Measurements from ENCODE around the gene LRG1.

The LRG1 gene

DNA sequence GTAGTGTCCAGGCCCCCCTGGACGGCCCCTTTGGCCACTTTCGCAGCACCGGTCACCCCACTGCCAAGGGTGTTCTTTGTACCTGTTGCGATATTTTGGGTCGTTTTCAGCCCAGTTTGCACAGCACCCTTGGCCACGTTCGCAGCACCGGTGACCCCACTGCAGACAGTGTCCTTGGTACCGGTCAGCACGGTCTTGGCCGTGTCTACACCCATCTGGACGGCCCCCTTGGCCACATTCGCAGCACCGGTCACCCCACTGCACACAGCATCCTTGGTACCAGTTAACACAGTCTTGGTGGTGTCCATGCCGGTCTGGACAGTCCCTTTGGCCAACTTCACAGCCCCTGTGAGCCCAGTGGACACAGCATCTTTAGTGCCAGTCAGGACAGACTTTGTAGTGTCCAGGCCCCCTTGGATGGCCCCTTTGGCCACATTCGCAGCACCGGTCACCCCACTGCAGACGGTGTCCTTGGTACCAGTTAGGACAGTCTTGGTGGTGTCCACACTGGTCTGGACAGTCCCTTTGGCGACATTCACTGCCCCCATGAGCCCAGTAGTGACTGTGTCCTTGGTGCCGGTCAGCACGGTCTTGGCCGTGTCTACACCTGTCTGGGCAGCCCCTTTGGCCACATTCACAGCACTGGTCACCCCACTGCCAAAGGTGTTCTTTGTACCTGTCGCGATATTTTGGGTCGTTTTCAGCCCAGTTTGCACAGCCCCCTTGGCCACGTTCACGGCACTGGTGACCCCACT lies 28.4 kb downstream of the LRG1 start:
- H3K4me1 ChIP-seq (ENCODE audit: control insufficient read depth, low read depth, low read length) = no peaks in the 10 kb centered on the region
- no peak overlapping the region for H3K4me3 ChIP-seq (ENCODE audit: low read length)
- no peaks in the 10 kb centered on the region for H3K36me3 ChIP-seq (ENCODE audit: control insufficient read depth, low read depth, low read length)
- H3K9me3 ChIP-seq (ENCODE audit: control insufficient read depth, low read depth, low read length) = no peaks in the 10 kb centered on the region
- no peak overlapping the region for H3K27ac ChIP-seq (ENCODE audit: low read length)
- H3K27me3 ChIP-seq (ENCODE audit: control insufficient read depth, insufficient read depth, low read length) = peaks cover 52% of the 10 kb centered on the region
- no peak overlapping the region for H3K9ac ChIP-seq (ENCODE audit: low read length)

DNA sequence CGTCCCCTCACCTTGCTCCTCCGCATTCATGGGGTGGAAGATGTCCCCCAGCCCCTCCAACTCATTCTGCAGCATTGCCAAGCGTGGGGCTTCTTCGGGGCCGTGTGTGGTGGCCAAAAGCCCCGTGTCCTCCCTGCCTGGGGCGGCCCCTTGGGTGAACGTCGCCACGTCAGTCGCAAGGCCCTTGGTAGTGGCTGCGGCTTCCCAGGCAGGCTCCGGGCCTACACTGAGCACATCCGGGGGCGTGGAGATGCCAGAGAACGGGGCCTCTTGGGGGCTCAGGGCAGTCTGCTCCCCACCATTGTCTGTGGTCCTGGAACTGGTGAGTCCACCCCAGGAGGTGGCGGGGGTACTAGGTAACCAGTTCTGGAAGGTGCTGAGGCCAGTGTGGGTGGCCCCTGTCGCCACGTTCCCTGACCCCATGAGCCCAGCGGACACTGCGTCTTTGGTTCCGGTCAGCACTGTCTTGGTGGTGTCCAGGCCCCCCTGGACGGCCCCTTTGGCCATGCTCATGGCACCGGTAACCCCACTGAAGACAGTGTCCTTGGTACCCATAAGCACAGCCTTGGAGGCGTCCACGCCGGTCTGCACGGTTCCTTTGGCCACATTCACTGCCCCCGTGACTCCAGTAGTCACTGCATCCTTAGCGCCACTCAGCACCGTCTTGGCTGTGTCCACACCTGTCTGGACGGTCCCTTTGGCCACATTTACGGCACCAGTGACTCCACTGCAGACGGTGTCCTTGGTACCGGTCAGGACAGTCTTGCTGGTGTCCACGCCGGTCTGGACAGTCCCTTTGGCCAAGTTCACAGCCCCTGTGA lies 29.2 kb downstream of the LRG1 start:
- Histone ChIP-seq H3K27ac (ENCODE audit: low read length) (no peak overlapping the region), H3K27me3 (ENCODE audit: control insufficient read depth, insufficient read depth, low read length) (peaks cover 45% of the 10 kb centered on the region), H3K9ac (ENCODE audit: low read length) (no peak overlapping the region), H3K9me3 (ENCODE audit: control insufficient read depth, low read depth, low read length) (no peaks in the 10 kb centered on the region), H3K36me3 (ENCODE audit: control insufficient read depth, low read depth, low read length) (no peaks in the 10 kb centered on the region), H3K4me1 (ENCODE audit: control insufficient read depth, low read depth, low read length) (no peaks in the 10 kb centered on the region), H3K4me3 (ENCODE audit: low read length) (no peak overlapping the region)

DNA sequence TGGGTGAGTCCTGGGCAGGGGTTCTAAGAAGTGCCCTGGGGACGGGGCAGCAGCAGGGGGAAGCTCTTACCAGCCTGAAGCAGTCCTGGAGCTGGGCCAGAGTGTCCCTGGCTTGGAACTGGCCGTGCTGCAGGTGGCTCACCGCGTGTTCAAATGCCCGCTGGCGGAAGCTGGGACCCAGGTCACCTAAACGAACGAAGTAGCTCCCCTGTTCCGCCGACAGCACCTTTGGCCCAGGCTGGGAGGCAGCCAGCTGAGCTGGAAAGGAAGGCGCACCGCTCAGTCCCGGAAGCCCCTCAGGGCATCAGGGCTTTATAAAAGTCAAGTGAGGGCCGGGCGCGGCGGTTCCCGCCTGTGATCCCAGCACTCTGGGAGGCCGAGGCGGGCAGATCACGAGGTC lies 31.1 kb downstream of the LRG1 start:
- peaks cover 33% of the 10 kb centered on the region for H3K27me3 ChIP-seq (ENCODE audit: control insufficient read depth, insufficient read depth, low read length)
- no peak overlapping the region for H3K27ac ChIP-seq (ENCODE audit: low read length)
- H3K9ac ChIP-seq (ENCODE audit: low read length) = no peak overlapping the region
- no peak overlapping the region for H3K4me3 ChIP-seq (ENCODE audit: low read length)
- peaks cover 3% of the 10 kb centered on the region for H3K36me3 ChIP-seq (ENCODE audit: control insufficient read depth, low read depth, low read length)
- no peaks in the 10 kb centered on the region for H3K4me1 ChIP-seq (ENCODE audit: control insufficient read depth, low read depth, low read length)
- H3K9me3 ChIP-seq (ENCODE audit: control insufficient read depth, low read depth, low read length) = no peaks in the 10 kb centered on the region

DNA sequence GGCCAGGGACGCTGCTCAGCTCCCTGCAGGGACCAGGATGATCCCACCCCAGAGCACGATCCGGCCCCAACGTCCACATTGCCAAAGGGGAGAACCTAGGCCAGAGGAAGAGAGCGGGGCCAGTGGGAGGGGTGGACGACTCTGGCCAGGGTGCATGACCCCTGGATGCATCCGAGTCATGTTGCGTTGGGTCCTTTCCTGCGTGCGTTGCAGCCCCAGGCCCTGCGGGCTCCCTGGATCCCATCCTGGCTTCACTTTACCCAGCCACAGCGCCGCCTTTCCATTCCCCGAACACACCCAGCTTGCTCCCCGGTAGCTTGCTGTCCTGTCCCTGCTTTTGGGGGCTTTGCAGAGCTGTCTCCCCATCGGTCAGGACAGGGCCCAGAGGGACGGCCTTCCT lies 32.0 kb downstream of the LRG1 start:
- Histone ChIP-seq H3K27me3 (ENCODE audit: control insufficient read depth, insufficient read depth, low read length) (peaks cover 25% of the 10 kb centered on the region), H3K9me3 (ENCODE audit: control insufficient read depth, low read depth, low read length) (no peaks in the 10 kb centered on the region), H3K27ac (ENCODE audit: low read length) (no peak overlapping the region), H3K4me1 (ENCODE audit: control insufficient read depth, low read depth, low read length) (no peaks in the 10 kb centered on the region), H3K9ac (ENCODE audit: low read length) (no peak overlapping the region), H3K36me3 (ENCODE audit: control insufficient read depth, low read depth, low read length) (peaks cover 5% of the 10 kb centered on the region), H3K4me3 (ENCODE audit: low read length) (no peak overlapping the region)

DNA sequence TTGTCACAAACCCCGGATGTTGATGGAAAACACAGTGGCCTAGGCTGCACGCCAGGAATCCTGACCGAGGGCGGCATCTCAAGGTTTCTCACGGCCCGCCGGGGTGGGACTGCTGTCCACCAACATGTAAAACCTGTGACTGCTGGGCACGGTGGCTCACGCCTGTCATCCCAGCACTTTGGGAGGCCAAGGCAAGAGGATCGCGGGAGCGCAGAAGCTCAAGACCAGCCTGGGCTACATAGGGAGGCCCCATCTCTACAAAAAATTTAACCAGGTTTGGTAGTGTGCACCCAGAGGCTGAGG lies 32.7 kb downstream of the LRG1 start:
- Histone ChIP-seq H3K9me3 (ENCODE audit: control insufficient read depth, low read depth, low read length) (no peaks in the 10 kb centered on the region), H3K27me3 (ENCODE audit: control insufficient read depth, insufficient read depth, low read length) (peaks cover 19% of the 10 kb centered on the region), H3K27ac (ENCODE audit: low read length) (no peak overlapping the region), H3K9ac (ENCODE audit: low read length) (no peak overlapping the region), H3K4me3 (ENCODE audit: low read length) (no peak overlapping the region), H3K36me3 (ENCODE audit: control insufficient read depth, low read depth, low read length) (peaks cover 12% of the 10 kb centered on the region), H3K4me1 (ENCODE audit: control insufficient read depth, low read depth, low read length) (no peaks in the 10 kb centered on the region)

DNA sequence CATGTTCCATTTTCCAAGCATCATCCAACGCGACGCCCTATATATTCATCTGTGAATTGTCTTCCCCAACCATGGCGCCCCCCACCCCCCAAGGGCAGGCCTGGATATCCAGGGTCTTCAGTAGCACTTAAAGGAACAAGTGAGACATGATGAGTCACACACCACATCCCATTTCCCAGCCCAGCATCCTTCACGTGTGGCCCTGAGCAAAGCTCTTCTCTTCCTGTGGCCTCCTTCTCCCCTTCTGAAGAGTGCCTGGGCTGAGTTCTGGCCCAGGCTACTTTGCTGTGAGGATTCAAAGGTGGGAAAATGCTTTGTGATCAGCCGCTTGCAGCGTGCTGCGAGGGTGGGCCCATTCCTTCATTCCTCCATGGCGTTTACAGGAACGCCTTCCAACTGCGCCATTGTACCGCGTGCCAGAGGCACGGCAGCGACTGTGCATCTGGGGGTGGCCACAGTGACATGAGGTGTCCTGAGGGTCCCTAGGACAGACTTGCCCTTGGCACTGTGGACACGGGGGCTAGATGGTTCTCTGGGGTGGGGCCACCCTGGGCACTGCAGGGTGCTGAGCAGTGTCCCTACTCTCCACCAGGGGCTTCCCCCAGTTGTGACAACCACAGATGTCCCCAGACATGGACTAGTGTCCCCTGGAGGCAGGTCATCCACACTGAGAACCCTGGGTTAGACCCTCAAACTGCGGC lies 33.2 kb downstream of the LRG1 start:
- Histone ChIP-seq H3K27me3 (ENCODE audit: control insufficient read depth, insufficient read depth, low read length) (peaks cover 14% of the 10 kb centered on the region), H3K36me3 (ENCODE audit: control insufficient read depth, low read depth, low read length) (peaks cover 13% of the 10 kb centered on the region), H3K27ac (ENCODE audit: low read length) (no peak overlapping the region)

DNA sequence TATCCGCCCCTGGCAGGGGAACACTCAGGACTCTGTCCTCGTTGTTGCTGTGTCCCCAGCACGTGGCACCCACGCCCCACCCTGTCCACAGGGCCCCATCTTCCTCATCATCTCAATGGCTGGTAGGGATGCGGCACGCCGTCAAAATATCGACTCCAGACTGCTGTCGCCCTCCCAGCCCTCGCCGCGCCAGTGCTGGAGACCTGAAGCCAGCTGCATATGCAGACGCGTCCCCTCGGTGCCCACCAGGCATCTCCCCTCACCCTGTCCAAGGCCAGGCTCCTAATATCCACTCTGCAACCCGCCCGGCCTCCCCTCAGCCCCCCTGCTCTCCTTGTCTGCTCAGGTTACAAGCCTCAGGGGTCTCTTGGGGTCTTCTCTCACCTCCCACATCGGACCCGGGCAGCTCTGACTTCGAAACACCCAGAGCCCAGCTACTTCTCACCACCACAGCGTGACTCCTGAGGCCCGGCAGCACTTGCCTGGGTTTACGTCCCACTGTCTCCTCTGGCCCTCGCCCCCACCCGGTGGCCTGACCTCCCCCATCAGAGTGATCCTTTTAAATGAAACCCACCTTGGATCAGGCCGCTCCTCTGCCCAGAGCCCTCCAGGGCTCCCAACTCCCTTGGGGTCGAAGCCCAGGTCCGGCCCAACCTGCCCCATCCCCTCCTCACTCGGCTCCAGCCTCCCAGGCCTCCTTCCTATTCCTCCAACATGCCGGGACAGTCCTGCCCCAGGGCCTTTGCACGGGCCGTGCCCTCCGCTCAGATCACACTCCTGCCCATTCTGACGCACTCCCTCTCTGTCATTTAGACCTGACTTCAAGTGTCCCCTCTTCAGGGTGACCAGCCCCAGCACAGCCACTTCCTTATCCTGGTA lies 34.0 kb downstream of the LRG1 start:
- Histone ChIP-seq H3K4me1 (ENCODE audit: control insufficient read depth, low read depth, low read length) (no peaks in the 10 kb centered on the region), H3K9ac (ENCODE audit: low read length) (no peak overlapping the region), H3K36me3 (ENCODE audit: control insufficient read depth, low read depth, low read length) (peaks cover 21% of the 10 kb centered on the region), H3K27ac (ENCODE audit: low read length) (no peak overlapping the region), H3K27me3 (ENCODE audit: control insufficient read depth, insufficient read depth, low read length) (peaks cover 6% of the 10 kb centered on the region), H3K4me3 (ENCODE audit: low read length) (no peak overlapping the region), H3K9me3 (ENCODE audit: control insufficient read depth, low read depth, low read length) (no peaks in the 10 kb centered on the region)

More for the DNA sequence above, 33.2 kb downstream of the LRG1 start:
- no peaks in the 10 kb centered on the region for H3K9me3 ChIP-seq (ENCODE audit: control insufficient read depth, low read depth, low read length)
- no peak overlapping the region for H3K4me3 ChIP-seq (ENCODE audit: low read length)
- no peaks in the 10 kb centered on the region for H3K4me1 ChIP-seq (ENCODE audit: control insufficient read depth, low read depth, low read length)
- no peak overlapping the region for H3K9ac ChIP-seq (ENCODE audit: low read length)

DNA sequence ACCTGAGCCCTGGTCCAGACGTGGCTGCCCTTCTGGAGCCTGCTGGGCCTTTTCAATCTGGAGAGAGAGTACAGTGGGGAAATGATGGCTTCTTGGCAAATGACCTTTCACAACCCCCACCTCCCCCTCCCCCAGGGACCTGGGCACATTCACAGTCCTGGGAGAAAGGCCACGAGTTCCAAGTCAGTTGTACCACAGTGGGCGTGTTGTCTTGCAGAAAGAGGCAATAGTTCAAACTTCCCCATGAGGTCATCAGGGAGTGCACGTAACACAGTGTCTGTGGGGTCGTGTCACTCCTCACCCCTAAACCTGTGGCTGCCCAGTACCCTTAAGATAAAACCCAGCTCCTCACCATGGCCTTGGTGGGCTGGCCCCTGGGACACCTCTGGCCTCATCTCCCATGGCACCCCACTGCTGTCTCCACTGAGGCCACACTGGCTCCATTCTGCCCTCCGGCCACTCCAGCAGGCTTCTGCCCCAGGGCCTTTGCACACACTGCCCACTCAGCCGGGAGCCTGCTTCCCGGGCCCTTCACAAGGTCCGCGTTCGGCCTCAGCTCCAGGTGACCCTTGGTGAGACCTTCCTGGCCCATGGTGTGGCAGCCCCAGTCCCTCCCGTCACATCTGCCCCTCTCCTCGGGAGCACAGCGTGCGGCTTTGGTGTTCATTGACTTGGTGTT lies 34.8 kb downstream of the LRG1 start:
- Histone ChIP-seq H3K9me3 (ENCODE audit: control insufficient read depth, low read depth, low read length) (no peaks in the 10 kb centered on the region), H3K4me1 (ENCODE audit: control insufficient read depth, low read depth, low read length) (no peaks in the 10 kb centered on the region), H3K4me3 (ENCODE audit: low read length) (no peak overlapping the region), H3K27me3 (ENCODE audit: control insufficient read depth, insufficient read depth, low read length) (no peaks in the 10 kb centered on the region), H3K27ac (ENCODE audit: low read length) (no peak overlapping the region), H3K36me3 (ENCODE audit: control insufficient read depth, low read depth, low read length) (peaks cover 24% of the 10 kb centered on the region), H3K9ac (ENCODE audit: low read length) (no peak overlapping the region)

DNA sequence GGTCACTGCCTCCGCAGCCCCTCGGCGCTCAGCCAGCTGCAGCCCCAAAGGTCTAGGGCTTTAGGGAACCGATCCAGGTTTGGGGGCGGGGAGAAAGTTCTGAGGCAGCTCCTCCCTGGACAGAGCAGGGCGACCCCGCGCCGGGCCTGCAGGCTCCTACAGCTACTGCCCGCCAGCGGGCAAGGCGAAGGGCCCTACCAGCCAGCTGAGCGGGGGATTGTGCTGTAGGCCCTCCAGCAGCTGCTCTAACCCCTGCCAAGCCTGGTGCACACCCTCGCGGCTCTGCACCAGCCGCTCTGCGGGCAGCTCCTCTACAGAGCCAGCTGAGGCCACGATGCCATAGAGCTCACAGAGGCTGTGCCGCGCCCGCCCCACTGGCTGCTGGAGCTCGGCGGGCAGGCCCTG lies 35.5 kb downstream of the LRG1 start:
- no peaks in the 10 kb centered on the region for H3K4me1 ChIP-seq (ENCODE audit: control insufficient read depth, low read depth, low read length)
- H3K27me3 ChIP-seq (ENCODE audit: control insufficient read depth, insufficient read depth, low read length) = no peaks in the 10 kb centered on the region
- no peak overlapping the region for H3K4me3 ChIP-seq (ENCODE audit: low read length)
- H3K9me3 ChIP-seq (ENCODE audit: control insufficient read depth, low read depth, low read length) = no peaks in the 10 kb centered on the region
- peaks cover 24% of the 10 kb centered on the region for H3K36me3 ChIP-seq (ENCODE audit: control insufficient read depth, low read depth, low read length)
- no peak overlapping the region for H3K9ac ChIP-seq (ENCODE audit: low read length)
- H3K27ac ChIP-seq (ENCODE audit: low read length) = no peak overlapping the region

DNA sequence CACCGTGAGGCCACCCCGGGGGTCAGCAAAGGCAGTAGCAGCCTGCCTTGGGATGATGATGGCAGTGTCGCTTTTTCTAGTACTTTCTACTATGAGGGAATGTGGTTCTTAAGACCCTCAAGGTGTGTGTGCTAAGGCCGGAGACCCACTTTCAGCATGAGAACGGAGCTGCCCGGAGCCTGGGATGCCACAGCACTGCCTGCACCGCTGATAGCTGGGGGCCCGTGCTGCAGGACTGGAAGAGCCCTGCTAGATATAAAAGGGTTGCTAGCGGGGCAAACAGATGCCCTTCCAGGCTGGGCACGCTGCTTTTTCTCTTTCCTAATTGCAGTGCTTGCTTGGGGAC lies 36.0 kb downstream of the LRG1 start:
- Histone ChIP-seq H3K4me3 (ENCODE audit: low read length) (no peak overlapping the region), H3K9me3 (ENCODE audit: control insufficient read depth, low read depth, low read length) (no peaks in the 10 kb centered on the region), H3K36me3 (ENCODE audit: control insufficient read depth, low read depth, low read length) (peaks cover 24% of the 10 kb centered on the region), H3K27me3 (ENCODE audit: control insufficient read depth, insufficient read depth, low read length) (no peaks in the 10 kb centered on the region), H3K27ac (ENCODE audit: low read length) (no peak overlapping the region), H3K4me1 (ENCODE audit: control insufficient read depth, low read depth, low read length) (no peaks in the 10 kb centered on the region), H3K9ac (ENCODE audit: low read length) (no peak overlapping the region)
